IMR-90 (cell line): ENCODE data around the gene DNMT1. TPM values are rescaled to one million over a fixed set of nuclear protein-coding genes. Genes with fewer than 3 reads are reported as not detected.

ENCODE experiments used
- ATAC-seq: fragments of 200-7000 bp; cut with Tn5 transposase; 2 replicates; pipeline ENCODE4 v1.9.1; 2020; ENCODE audit warnings: low read depth, mild to moderate bottlenecking, moderate library complexity
- BruUV-seq: library from RNA; stranded (reverse); fragments of 400-500 nt; replicated peaks from 2 replicates; lab custom pipeline; 2021; lab: Mats Ljungman, UMichigan
- CTCF ChIA-PET: fragments of 300-600 bp; formaldehyde crosslinking; extraction: SDS; loops from one replicate; lab custom pipeline; 2021; ENCODE audit warnings: antibody characterized with exemption; lab: Yijun Ruan, JAX
- POLR2A ChIA-PET: fragments of 300-600 bp; sonication (Branson Sonifier 250); formaldehyde crosslinking; loops from one replicate; lab custom pipeline; 2022; ENCODE audit warnings: antibody characterized with exemption; ENCODE audit not compliant: unreplicated experiment; lab: Charles Lee
- DNase-seq: peaks from one replicate; pipeline ENCODE4 v3.0.0; 2013
- H2AFZ ChIP-seq: replicated peaks from 2 replicates; pipeline ENCODE3; 2013; ENCODE audit warnings: low read length, mild to moderate bottlenecking; ENCODE audit not compliant: poor library complexity
- H2AK5ac ChIP-seq: 2 replicates; pipeline ENCODE4 v1.6.1; 2013; ENCODE audit warnings: low read depth, low read length, inconsistent platforms
- H2AK9ac ChIP-seq: replicated peaks from 2 replicates; pipeline ENCODE3; 2013; ENCODE audit warnings: mild to moderate bottlenecking, low read depth, low read length, moderate library complexity; ENCODE audit not compliant: poor library complexity
- H2BK120ac ChIP-seq: 2 replicates; pipeline ENCODE4 v1.6.1; 2013; ENCODE audit warnings: low read depth, low read length, inconsistent platforms
- H2BK15ac ChIP-seq: 3 replicates; pipeline ENCODE4 v1.6.1; 2013; ENCODE audit warnings: low read depth, low read length, inconsistent platforms
- H2BK20ac ChIP-seq: 2 replicates; pipeline ENCODE4 v1.6.1; 2013; ENCODE audit warnings: low read depth, mild to moderate bottlenecking, inconsistent platforms, low read length, moderate library complexity
- H2BK5ac ChIP-seq: 2 replicates; pipeline ENCODE4 v1.6.1; 2013; ENCODE audit warnings: mild to moderate bottlenecking, low read depth, low read length, inconsistent platforms; ENCODE audit not compliant: poor library complexity, severe bottlenecking
- H3K14ac ChIP-seq: replicated peaks from 2 replicates; pipeline ENCODE4 v1.6.1; 2013; ENCODE audit warnings: low read depth, low read length, inconsistent platforms
- H3K18ac ChIP-seq: 2 replicates; pipeline ENCODE4 v1.6.1; 2013; ENCODE audit warnings: low read depth, low read length, control low read depth
- H3K23ac ChIP-seq: 2 replicates; pipeline ENCODE4 v1.6.1; 2013; ENCODE audit warnings: low read depth, low read length, inconsistent platforms
- H3K27ac ChIP-seq: 2 replicates; pipeline ENCODE4 v1.5.1; 2013; ENCODE audit warnings: mild to moderate bottlenecking, control low read depth, low read length; ENCODE audit not compliant: insufficient read depth
- H3K27me3 ChIP-seq: 2 replicates; pipeline ENCODE4 v1.6.1; 2013; ENCODE audit warnings: low read length; ENCODE audit not compliant: control insufficient read depth, insufficient read depth
- H3K36me3 ChIP-seq: 2 replicates; pipeline ENCODE4 v1.6.1; 2013; ENCODE audit warnings: low read length, mixed read lengths; ENCODE audit not compliant: control insufficient read depth, insufficient read depth
- H3K4ac ChIP-seq: 2 replicates; pipeline ENCODE4 v1.6.1; 2013; ENCODE audit warnings: low read depth, low read length, inconsistent platforms
- H3K4me1 ChIP-seq: 2 replicates; pipeline ENCODE4 v1.6.1; 2013; ENCODE audit warnings: low read length, mixed read lengths; ENCODE audit not compliant: control insufficient read depth, insufficient read depth
- H3K4me2 ChIP-seq: 2 replicates; pipeline ENCODE4 v1.6.1; 2013; ENCODE audit warnings: low read depth, mild to moderate bottlenecking, control low read depth, low read length, moderate library complexity
- H3K4me3 ChIP-seq: 2 replicates; pipeline ENCODE4 v1.5.1; 2013; ENCODE audit warnings: low read depth, mild to moderate bottlenecking, control low read depth, low read length, moderate library complexity; ENCODE audit not compliant: insufficient read depth
- H3K56ac ChIP-seq: 2 replicates; pipeline ENCODE4 v1.6.1; 2013; ENCODE audit warnings: low read length, inconsistent platforms; ENCODE audit not compliant: insufficient read depth; ENCODE audit errors: extremely low read depth
- H3K79me1 ChIP-seq, 2 experiments: 2 replicates each; pipeline ENCODE4 v1.6.1; 2013; ENCODE audit warnings: low read length in 2 of 2, inconsistent platforms in 1 of 2, low read depth in 1 of 2
- H3K9ac ChIP-seq: 2 replicates; pipeline ENCODE4 v1.6.1; 2013; ENCODE audit warnings: low read depth, low read length, control low read depth
- H3K9me1 ChIP-seq: 2 replicates; pipeline ENCODE4 v1.6.1; 2013; ENCODE audit warnings: low read length, inconsistent platforms; ENCODE audit not compliant: insufficient read depth
- H3K9me3 ChIP-seq: 2 replicates; pipeline ENCODE4 v1.6.1; 2013; ENCODE audit warnings: low read length; ENCODE audit not compliant: control insufficient read depth, insufficient read depth
- H4K20me1 ChIP-seq: 2 replicates; pipeline ENCODE4 v1.6.1; 2013; ENCODE audit warnings: low read length, inconsistent platforms; ENCODE audit not compliant: insufficient read depth
- H4K5ac ChIP-seq: 2 replicates; pipeline ENCODE4 v1.6.1; 2013; ENCODE audit warnings: mild to moderate bottlenecking, low read depth, low read length, control low read depth
- H4K8ac ChIP-seq, 2 experiments: 2 replicates each; pipeline ENCODE4 v1.6.1; 2013; ENCODE audit warnings: low read depth in 2 of 2, low read length in 2 of 2, control low read depth in 1 of 2, inconsistent platforms in 1 of 2
- H4K91ac ChIP-seq: 2 replicates; pipeline ENCODE4 v1.6.1; 2013; ENCODE audit warnings: low read depth, low read length, inconsistent platforms; ENCODE audit not compliant: insufficient read depth
- FOS ChIP-seq: fragments of 150-350 bp; IDR thresholded peaks from 2 replicates; pipeline ENCODE4 v1.6.1; 2016; ENCODE audit warnings: low read depth, low read length
- MAFK ChIP-seq: IDR thresholded peaks from 2 replicates; pipeline ENCODE4 v1.6.1; 2012; ENCODE audit warnings: low read depth, low read length, improper control_type of control experiment
- MAZ ChIP-seq: IDR thresholded peaks from 2 replicates; pipeline ENCODE4 v1.6.1; 2012; ENCODE audit warnings: low read depth, mild to moderate bottlenecking, low read length, improper control_type of control experiment, moderate library complexity, borderline replicate concordance
- MXI1 ChIP-seq: IDR thresholded peaks from 2 replicates; pipeline ENCODE4 v1.6.1; 2012; ENCODE audit warnings: low read depth, mild to moderate bottlenecking, low read length, moderate library complexity, borderline replicate concordance
- NFE2L2 ChIP-seq: fragments of 150-350 bp; IDR thresholded peaks from 2 replicates; pipeline ENCODE4 v1.6.1; 2016; ENCODE audit warnings: low read depth, mild to moderate bottlenecking, low read length
- POLR2A ChIP-seq: IDR thresholded peaks from 2 replicates; pipeline ENCODE4 v1.6.1; 2012; ENCODE audit warnings: mild to moderate bottlenecking, low read depth, low read length
- RCOR1 ChIP-seq: IDR thresholded peaks from 2 replicates; pipeline ENCODE4 v1.6.1; 2012; ENCODE audit warnings: mild to moderate bottlenecking, low read length, improper control_type of control experiment; ENCODE audit not compliant: insufficient replicate concordance
- RFX5 ChIP-seq: IDR thresholded peaks from 2 replicates; pipeline ENCODE4 v1.8.0; 2012; ENCODE audit warnings: low read depth, mild to moderate bottlenecking, low read length, moderate library complexity
- USF2 ChIP-seq: fragments of 150-350 bp; IDR thresholded peaks from 2 replicates; pipeline ENCODE4 v1.6.1; 2017; ENCODE audit warnings: mild to moderate bottlenecking, antibody characterized with exemption, low read length, low read depth
- WGBS, 2 experiments: methylation state at CpG; one replicate each; pipeline versions ENCODE4 v1.1.5 to v1.1.7; 2013; ENCODE audit warnings: missing lambda C conversion rate in 2 of 2; ENCODE audit not compliant: insufficient read length in 1 of 2; ENCODE audit errors: extremely low coverage in 2 of 2; 5-methylcytosine and 5-hydroxymethylcytosine counted together
- dilution Hi-C: fragments of 300-500 bp; cut with HindIII; formaldehyde crosslinking; loops from one replicate; pipeline ENCODE4 v1.14.3; 2018; ENCODE audit warnings: low sequenced_read_pairs; ENCODE audit not compliant: unreplicated experiment
- in situ Hi-C: fragments of 300-500 bp; cut with MboI; formaldehyde crosslinking; loops from 3 replicates; pipeline ENCODE4 v1.14.3; 2019; ENCODE audit warnings: low sequenced_read_pairs, inconsistent platforms, mixed read lengths
- intact Hi-C: fragments of 100-400 bp; cut with micrococcal nuclease; formaldehyde crosslinking; loops from 2 replicates; pipeline ENCODE4 v1.10.0; 2022
- polyA plus RNA-seq, 3 experiments: library from polyadenylated mRNA; depleted of rRNA; stranded (reverse); fragments of >200 nt; gene quantifications; 2 replicates each; pipeline ENCODE4 v1.2.3, GENCODE V29; 2012; ENCODE audit warnings: low replicate concordance in 1 of 3
- total RNA-seq: library from RNA; depleted of rRNA; stranded (reverse); fragments of >200 nt; gene quantifications from 2 replicates; pipeline ENCODE4 v1.2.3, GENCODE V29; 2012

The DNMT1 gene
- total and polyA plus RNA-seq, 2 of the 4 experiments (the other 2 are of a cell fraction), result 26.2 to 83.6 TPM

- Histone ChIP-seq H4K20me1 (peaks cover 46% of the 10 kb centered on the region), H3K4me2 (no peak overlapping the region), H4K91ac (no peak overlapping the region), H3K79me1 (peaks cover 19 to 59% of the 10 kb centered on the region in 2 experiments), H3K36me3 (peaks cover 38% of the 10 kb centered on the region), H3K4me1 (peaks cover 4% of the 10 kb centered on the region; the same call in 1 of the 2 replicates), H3K9me1 (peaks cover 3% of the 10 kb centered on the region), H2BK5ac (no peak overlapping the region), H2AK5ac (no peak overlapping the region), H3K27ac (peak overlapping the region; percentile 37; the same call in 1 of the 2 replicates), H3K27me3 (no peaks in the 10 kb centered on the region), H4K8ac (no peak overlapping the region), H2BK15ac (no peak overlapping the region), H3K18ac (no peak overlapping the region), H3K23ac (no peak overlapping the region), H2AFZ (no peak overlapping the region), H3K9me3 (no peaks in the 10 kb centered on the region), H3K56ac (no peak overlapping the region), H2BK120ac (no peak overlapping the region), H3K4me3 (no peak overlapping the region), H2BK20ac (no peak overlapping the region), H4K5ac (no peak overlapping the region), H3K9ac (no peak overlapping the region), H2AK9ac (no peak overlapping the region), H3K4ac (no peak overlapping the region), H3K14ac (no peak overlapping the region)
- intact Hi-C loops (no loop called here), in situ Hi-C loops (no loop called here), dilution Hi-C loops (no loop called here)
- no CpG with 5 or more reads among the region's 10 CpGs for WGBS, 2 experiments
- TF ChIP-seq RCOR1 (no peak), USF2 (no peak), MXI1 (no peak), POLR2A (no peak), NFE2L2 (no peak), MAFK (no peak), RFX5 (no peak), MAZ (no peak), FOS (no peak)
- ChIA-PET POLR2A (interaction anchor here (0.6 kb wide), 1 partner anchor 29 kb away, joined by 4 read pairs; no protein-coding TSS in a partner anchor), CTCF (no interaction called here)
- BruUV-seq, result no TSS peak
- ATAC-seq, result no peak
- DNase-seq, result no peak
Measured at GRCh38 chr19:10182847-10183246, 11.9 kb downstream of the DNMT1 start.
